HG02610 (cell line): Measurements from ENCODE around the gene CHTF8.

ENCODE experiments used
- ATAC-seq: cut with Tn5 transposase; IDR thresholded peaks from one replicate; pipeline ENCODE4 v1.9.1; 2021; ENCODE audit warnings: mild to moderate bottlenecking, moderate library complexity; ENCODE audit not compliant: unreplicated experiment

The CHTF8 gene

DNA sequence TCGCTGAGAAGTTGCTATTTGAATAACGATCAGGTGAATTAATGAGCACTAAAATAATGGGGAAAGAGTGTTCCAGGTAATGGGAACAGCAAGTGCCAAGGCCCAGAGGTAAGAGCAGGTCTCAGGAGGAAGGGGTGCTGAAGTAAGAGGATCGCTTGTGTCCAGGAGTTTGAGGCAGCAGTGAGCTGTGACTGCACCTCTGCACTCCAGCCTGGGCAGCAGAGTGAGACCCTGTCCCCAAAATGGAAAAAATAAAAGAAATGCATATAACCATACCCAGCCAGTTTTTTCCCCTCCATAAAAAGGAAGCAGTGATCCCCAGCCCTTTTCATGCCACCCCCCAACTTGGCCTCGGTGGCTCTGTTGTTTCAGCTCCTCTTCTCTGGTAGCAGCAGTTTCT lies 43.7 kb downstream of the CHTF8 start:
- ATAC-seq = no peak

DNA sequence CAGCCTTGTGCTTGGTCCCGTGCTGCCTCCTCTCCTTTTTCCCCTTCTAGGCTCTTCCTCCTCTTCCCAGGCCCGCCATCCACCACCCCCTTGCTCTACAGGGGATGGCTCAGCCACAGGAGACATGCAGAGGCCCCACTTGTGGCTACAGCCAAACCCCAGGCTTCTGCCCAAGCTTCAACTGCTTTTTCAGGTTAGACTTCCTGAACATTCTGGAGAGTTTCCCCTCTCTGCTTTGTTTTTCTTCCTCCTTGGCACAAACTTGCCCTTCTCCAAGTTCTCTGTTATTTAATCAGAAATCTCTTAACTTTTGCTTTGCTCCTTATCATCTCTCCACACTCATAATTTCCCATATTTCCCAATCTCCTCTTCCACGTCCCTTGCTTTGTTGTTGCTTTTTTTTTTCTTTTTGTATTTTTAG lies 45.2 kb downstream of the CHTF8 start:
- ATAC-seq = no peak

DNA sequence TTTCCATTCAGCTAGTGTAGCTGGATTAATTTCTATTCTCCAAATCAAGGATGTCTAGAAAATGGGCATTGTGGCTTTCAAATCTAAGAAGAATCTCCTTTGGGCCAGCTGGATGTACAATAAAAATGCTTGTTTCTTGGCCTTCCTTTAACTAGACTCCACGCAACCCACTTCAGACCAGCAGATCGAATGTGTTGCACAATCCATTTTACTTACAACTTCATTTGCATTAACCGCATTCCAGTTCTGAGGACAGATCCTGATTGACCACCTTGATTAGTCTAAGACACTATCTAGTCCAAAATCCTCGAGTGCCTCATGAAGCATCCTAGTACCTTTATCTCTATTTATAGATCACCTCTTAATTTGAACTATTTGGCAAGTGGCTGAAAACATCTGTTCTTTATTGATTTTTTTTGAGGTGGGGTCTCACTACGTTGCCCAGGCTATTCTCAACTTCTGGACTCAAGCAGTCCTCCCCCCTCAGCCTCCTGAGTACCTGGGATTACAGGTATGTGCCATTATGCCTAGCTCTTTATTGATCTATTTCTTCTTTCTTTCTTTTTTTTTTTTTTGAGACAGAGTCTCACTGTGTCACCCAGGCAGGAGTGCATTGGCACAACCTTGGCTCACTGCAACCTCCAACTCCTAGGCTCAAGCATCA lies 47.2 kb downstream of the CHTF8 start:
- no peak for ATAC-seq

DNA sequence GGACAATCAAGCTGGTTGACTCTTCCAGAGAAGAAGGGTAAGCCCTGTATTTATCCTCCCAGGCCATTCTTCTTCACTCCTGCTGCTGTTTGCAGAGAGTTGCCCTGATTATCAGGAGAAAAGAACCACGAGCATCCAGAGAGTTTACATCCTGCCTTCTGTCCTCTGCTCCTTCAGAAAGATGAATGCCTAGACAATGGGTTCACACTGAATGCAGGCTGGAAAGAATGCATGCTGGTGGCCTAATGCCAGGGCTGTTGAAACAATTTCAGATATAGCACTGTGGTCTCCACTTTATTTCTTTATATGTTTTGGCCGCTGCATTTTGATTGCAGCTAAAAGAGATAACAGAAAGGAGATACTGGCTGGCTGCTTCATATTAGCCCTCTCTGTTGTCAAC lies 48.1 kb downstream of the CHTF8 start:
- ATAC-seq = no peak

DNA sequence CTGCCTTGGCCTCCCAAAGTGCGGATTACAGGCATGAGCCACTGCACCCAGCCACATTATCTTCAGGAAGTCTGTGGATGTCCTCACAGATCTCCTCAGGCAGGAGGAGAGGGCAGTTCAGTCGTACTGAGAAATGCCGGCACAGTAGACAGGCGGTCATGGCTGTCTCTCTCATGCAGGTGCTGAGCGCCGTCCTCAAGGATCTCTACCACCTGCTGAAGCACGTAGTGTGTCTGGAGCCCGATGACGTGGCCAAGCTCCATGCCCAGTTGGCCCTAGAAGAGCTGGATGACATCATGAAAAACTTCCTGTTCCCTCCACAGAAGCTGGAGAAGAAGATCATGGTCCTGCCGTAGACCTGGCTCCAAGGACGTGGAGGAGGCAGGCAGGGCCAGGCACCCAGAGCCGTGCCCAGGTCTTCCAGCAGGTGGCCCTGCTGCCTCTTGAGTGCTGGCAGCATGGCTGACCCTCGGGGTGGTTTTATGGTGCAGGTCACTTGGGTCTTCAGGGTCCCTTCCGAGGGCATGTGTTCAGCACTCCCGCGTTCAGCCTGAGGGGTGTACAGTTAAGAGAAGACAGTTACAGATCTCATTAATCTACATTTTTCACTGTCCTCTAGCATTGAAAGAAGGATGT lies 49.0 kb downstream of the CHTF8 start:
- ATAC-seq = no peak

DNA sequence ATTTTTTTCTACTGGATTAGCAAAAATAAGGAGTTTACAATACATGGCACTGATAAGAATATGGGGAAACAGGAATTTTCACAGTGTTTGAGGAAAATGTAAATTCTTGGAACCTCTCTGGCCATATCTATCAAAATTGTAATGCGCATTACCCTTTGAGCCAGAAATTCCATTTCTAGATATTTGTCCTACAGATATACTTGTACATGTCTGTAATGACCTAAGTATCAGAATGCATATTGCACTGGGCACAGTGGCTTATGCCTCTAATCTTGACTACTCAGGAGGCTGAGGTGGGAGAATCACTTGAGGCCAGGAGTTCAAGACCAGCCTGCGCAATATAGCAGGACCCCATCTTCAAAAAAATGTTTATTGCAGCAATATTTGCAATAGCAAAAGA lies 52.7 kb downstream of the CHTF8 start:
- ATAC-seq = no peak

DNA sequence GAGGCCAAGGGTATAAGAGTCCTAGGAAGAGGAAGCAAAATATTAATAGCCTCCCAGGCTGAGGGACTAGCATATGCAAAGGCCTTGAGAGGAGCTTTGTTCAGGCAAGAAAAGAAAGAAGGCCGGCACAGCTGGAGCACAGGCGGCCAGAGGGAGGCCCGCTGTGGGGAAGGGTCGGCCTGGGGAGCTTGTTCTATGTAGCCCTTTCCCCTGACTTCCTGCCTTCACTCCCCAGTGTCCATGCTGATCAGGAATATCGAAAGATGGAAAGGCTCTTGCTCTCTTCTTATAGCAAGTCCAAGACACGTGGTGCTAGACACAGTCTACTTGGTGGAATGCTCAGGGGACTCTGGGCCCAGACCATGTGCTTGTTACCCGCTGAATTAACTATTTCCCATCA lies 54.3 kb downstream of the CHTF8 start:
- ATAC-seq = no peak

DNA sequence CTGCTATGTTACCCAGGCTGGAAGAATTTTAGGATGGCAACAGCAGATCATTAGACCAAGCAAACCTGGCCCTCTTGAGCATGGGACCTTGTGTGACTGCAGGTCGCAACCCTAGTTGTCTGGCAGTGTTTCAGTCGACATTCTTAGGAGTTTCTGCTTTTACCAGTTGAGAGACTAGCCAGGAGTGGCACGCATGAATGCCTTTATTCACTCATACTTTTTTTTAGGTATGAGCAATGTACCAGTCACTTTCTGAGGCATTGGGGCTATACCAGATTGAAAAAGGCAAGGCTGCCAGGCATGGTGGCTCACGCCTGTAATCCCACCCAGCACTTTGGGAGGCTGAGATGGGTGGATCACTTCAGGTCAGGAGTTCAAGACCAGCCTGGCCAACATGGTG lies 55.1 kb downstream of the CHTF8 start:
- no peak for ATAC-seq

DNA sequence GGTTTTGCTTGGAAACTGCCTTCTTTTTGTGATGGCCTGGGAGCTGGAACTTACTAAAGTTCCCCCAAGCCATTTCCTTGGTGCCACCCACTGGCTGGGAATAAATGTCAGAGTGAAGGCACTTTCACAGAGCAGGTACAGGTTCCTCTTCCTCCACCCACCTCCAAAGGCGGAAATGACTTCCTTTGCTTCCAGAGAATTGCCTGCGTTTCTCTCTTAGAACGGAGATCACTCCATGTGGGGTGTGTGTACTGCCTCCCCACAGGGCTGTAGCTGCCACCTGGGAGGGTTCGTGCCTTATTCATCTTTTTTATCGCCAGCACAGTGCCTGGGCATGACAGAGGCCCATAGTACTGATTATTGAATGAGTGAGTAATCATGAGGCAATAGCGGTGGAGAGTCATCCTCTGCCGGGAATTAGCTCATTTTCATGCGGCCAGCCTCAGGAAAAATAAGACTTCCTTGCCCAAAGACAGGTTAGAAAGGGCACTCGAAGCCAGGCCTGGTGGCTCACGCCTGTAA lies 59.1 kb downstream of the CHTF8 start:
- ATAC-seq = no peak

DNA sequence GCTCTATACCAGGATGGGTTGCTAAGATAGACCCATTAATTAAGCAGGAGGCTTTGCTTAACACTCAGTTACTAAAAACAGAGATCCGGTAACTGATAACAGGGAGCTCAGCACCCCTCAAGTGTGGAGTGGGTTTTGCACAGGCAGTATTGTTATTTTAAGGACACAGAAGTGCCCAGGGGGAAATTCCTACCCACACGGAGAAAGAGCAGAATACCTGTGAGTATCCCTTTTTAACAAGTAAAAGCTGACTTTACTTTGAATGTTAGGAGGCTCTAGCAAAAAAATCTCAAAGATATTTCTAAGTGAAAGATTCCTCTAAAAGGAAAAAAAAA lies 59.8 kb downstream of the CHTF8 start:
- no peak for ATAC-seq

DNA sequence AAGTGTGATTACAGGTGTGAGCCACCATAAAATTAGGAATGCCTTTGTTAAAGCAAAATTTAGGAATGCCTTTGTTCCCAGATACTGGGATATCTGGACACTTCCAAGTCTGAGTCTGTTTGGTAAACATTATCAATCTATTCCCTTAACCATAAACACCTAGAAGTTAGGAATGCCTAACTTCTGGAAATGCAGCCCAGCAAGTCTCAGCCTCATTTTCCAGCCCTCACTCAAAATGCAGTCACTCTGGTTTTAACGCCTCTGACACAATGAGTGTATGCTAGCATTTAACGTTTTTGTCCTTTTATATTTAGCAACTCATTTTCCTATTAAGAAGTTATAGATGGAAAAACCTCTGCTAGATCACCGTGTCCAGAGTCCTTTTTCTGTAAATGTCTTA lies 61.4 kb downstream of the CHTF8 start:
- no peak for ATAC-seq

DNA sequence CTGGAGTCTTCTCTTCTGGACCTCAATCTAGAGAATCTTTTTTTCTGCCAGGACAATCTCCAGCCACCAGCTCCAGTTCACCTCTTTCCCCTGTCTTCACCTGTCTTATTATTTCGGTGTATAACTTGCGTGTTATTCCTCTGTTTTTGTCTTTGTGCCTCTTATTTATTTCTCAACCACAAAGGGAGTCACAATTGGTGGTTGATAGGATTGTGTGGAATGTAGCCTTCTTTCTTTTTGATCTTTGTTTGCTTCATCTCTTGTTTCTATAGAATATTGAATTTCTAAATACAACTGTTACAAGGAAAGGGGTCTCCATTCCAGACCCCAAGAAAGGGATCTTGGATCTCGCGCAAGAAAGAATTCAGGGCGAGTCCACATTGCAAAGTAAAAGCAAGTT lies 62.9 kb downstream of the CHTF8 start:
- no peak for ATAC-seq
